Measurements from ENCODE around the gene DNMT1.

- TF ChIP-seq JUND (IDR thresholded peaks at IDR 0.05) (no peak), CTCF (IDR thresholded peaks at IDR 0.05) (no peak), GATA2 (CRISPR knock-in tag; IDR thresholded peaks at IDR 0.05) (no peak)
Observed at GRCh38 chr19:10109528-10109927, 85.2 kb downstream of the DNMT1 start.

Data from SK-N-SH (cell line).